Measurements from ENCODE around the gene ASTN2. TPM values are rescaled to one million over a fixed set of nuclear protein-coding genes. Genes with fewer than 3 reads are reported as not detected.

The ASTN2 gene
- polyA plus RNA-seq, 2 donors = 0.26 to 0.35 TPM

GRCh38 chr9:116447934-116448333 lies 966.9 kb downstream of the ASTN2 start:
- Histone ChIP-seq H3K9me3 (ENCODE audit: control insufficient read depth in 2 of 2, insufficient read depth in 1 of 2, low read depth in 1 of 2, low read length in 1 of 2) (no peaks in the 10 kb centered on the region), H3K27ac (ENCODE audit: low read depth in 2 of 2, low read length in 1 of 2) (no peak overlapping the region), H3K36me3 (ENCODE audit: control insufficient read depth in 2 of 2, insufficient read depth in 2 of 2, low read length in 1 of 2) (no peaks in the 10 kb centered on the region), H3K4me1 (ENCODE audit: control insufficient read depth in 2 of 2, insufficient read depth in 2 of 2, low read length in 1 of 2) (no peaks in the 10 kb centered on the region), H3K4me3 (ENCODE audit: low read depth in 1 of 2, low read length in 2 of 2) (no peak overlapping the region), H3K27me3 (ENCODE audit: control insufficient read depth in 1 of 2, insufficient read depth in 2 of 2, low read length in 2 of 2) (no peaks in the 10 kb centered on the region)
- WGBS, 2 donors = 64% methylated on average over 6 of the region's 6 CpGs

GRCh38 chr9:116442528-116442927 lies 972.3 kb downstream of the ASTN2 start:
- H3K4me1 ChIP-seq (ENCODE audit: control insufficient read depth in 2 of 2, insufficient read depth in 2 of 2, low read length in 1 of 2) = no peaks in the 10 kb centered on the region
- H3K27ac ChIP-seq (ENCODE audit: low read depth in 2 of 2, low read length in 1 of 2) = no peak overlapping the region
- peaks cover 0 to 2% of the 10 kb centered on the region in 2 donors for H3K36me3 ChIP-seq (ENCODE audit: control insufficient read depth in 2 of 2, insufficient read depth in 2 of 2, low read length in 1 of 2)
- H3K9me3 ChIP-seq (ENCODE audit: control insufficient read depth in 2 of 2, insufficient read depth in 1 of 2, low read depth in 1 of 2, low read length in 1 of 2) = no peaks in the 10 kb centered on the region
- H3K27me3 ChIP-seq (ENCODE audit: control insufficient read depth in 1 of 2, insufficient read depth in 2 of 2, low read length in 2 of 2) = no peaks in the 10 kb centered on the region
- no peak overlapping the region for H3K4me3 ChIP-seq (ENCODE audit: low read depth in 1 of 2, low read length in 2 of 2)

GRCh38 chr9:116437411-116438370 lies 977.2 kb downstream of the ASTN2 start:
- no peak overlapping the region for H3K27ac ChIP-seq (ENCODE audit: low read depth in 2 of 2, low read length in 1 of 2)
- no peak overlapping the region for H3K4me3 ChIP-seq (ENCODE audit: low read depth in 1 of 2, low read length in 2 of 2)
- H3K36me3 ChIP-seq (ENCODE audit: control insufficient read depth in 2 of 2, insufficient read depth in 2 of 2, low read length in 1 of 2) = peaks cover 0 to 2% of the 10 kb centered on the region in 2 donors
- 87 to 91% methylated on average over 10 to 11 of the region's 11 CpGs for WGBS, 2 donors
- peaks cover 0 to 2% of the 10 kb centered on the region in 2 donors for H3K27me3 ChIP-seq (ENCODE audit: control insufficient read depth in 1 of 2, insufficient read depth in 2 of 2, low read length in 2 of 2)
- no peaks in the 10 kb centered on the region for H3K9me3 ChIP-seq (ENCODE audit: control insufficient read depth in 2 of 2, insufficient read depth in 1 of 2, low read depth in 1 of 2, low read length in 1 of 2)
- H3K4me1 ChIP-seq (ENCODE audit: control insufficient read depth in 2 of 2, insufficient read depth in 2 of 2, low read length in 1 of 2) = no peaks in the 10 kb centered on the region

- no peak overlapping the region for H3K4me3 ChIP-seq (ENCODE audit: low read depth in 1 of 2, low read length in 2 of 2)
- no peaks in the 10 kb centered on the region for H3K9me3 ChIP-seq (ENCODE audit: control insufficient read depth in 2 of 2, insufficient read depth in 1 of 2, low read depth in 1 of 2, low read length in 1 of 2)
- H3K27me3 ChIP-seq (ENCODE audit: control insufficient read depth in 1 of 2, insufficient read depth in 2 of 2, low read length in 2 of 2) = peaks cover 0 to 2% of the 10 kb centered on the region in 2 donors
- H3K36me3 ChIP-seq (ENCODE audit: control insufficient read depth in 2 of 2, insufficient read depth in 2 of 2, low read length in 1 of 2) = peaks cover 0 to 2% of the 10 kb centered on the region in 2 donors
- WGBS, 2 donors = 84 to 88% methylated on average over 1 of the region's 1 CpG
- no peak overlapping the region for H3K27ac ChIP-seq (ENCODE audit: low read depth in 2 of 2, low read length in 1 of 2)
- no peaks in the 10 kb centered on the region for H3K4me1 ChIP-seq (ENCODE audit: control insufficient read depth in 2 of 2, insufficient read depth in 2 of 2, low read length in 1 of 2)
These were observed 978.7 kb downstream of the ASTN2 start for GRCh38 chr9:116436121-116436520.

- WGBS, 2 donors = 63 to 67% methylated on average over 4 of the region's 4 CpGs
- Histone ChIP-seq H3K4me3 (ENCODE audit: low read depth in 1 of 2, low read length in 2 of 2) (no peak overlapping the region), H3K27me3 (ENCODE audit: control insufficient read depth in 1 of 2, insufficient read depth in 2 of 2, low read length in 2 of 2) (peaks cover 0 to 2% of the 10 kb centered on the region in 2 donors), H3K4me1 (ENCODE audit: control insufficient read depth in 2 of 2, insufficient read depth in 2 of 2, low read length in 1 of 2) (no peaks in the 10 kb centered on the region), H3K9me3 (ENCODE audit: control insufficient read depth in 2 of 2, insufficient read depth in 1 of 2, low read depth in 1 of 2, low read length in 1 of 2) (no peaks in the 10 kb centered on the region), H3K36me3 (ENCODE audit: control insufficient read depth in 2 of 2, insufficient read depth in 2 of 2, low read length in 1 of 2) (peaks cover 0 to 2% of the 10 kb centered on the region in 2 donors), H3K27ac (ENCODE audit: low read depth in 2 of 2, low read length in 1 of 2) (no peak overlapping the region)
These were observed 979.2 kb downstream of the ASTN2 start for GRCh38 chr9:116435706-116436105.

GRCh38 chr9:116434314-116434713 lies 980.5 kb downstream of the ASTN2 start:
- no peak overlapping the region for H3K27ac ChIP-seq (ENCODE audit: low read depth in 2 of 2, low read length in 1 of 2)
- 79 to 83% methylated on average over 4 of the region's 4 CpGs for WGBS, 2 donors
- H3K4me1 ChIP-seq (ENCODE audit: control insufficient read depth in 2 of 2, insufficient read depth in 2 of 2, low read length in 1 of 2) = no peaks in the 10 kb centered on the region
- H3K27me3 ChIP-seq (ENCODE audit: control insufficient read depth in 1 of 2, insufficient read depth in 2 of 2, low read length in 2 of 2) = peaks cover 0 to 2% of the 10 kb centered on the region in 2 donors
- H3K9me3 ChIP-seq (ENCODE audit: control insufficient read depth in 2 of 2, insufficient read depth in 1 of 2, low read depth in 1 of 2, low read length in 1 of 2) = no peaks in the 10 kb centered on the region
- peaks cover 0 to 2% of the 10 kb centered on the region in 2 donors for H3K36me3 ChIP-seq (ENCODE audit: control insufficient read depth in 2 of 2, insufficient read depth in 2 of 2, low read length in 1 of 2)
- H3K4me3 ChIP-seq (ENCODE audit: low read depth in 1 of 2, low read length in 2 of 2) = no peak overlapping the region

GRCh38 chr9:116432051-116432450 lies 982.8 kb downstream of the ASTN2 start:
- 83 to 91% methylated on average over 1 of the region's 1 CpG for WGBS, 2 donors

GRCh38 chr9:116430849-116431248 lies 984.0 kb downstream of the ASTN2 start:
- no peaks in the 10 kb centered on the region for H3K4me1 ChIP-seq (ENCODE audit: control insufficient read depth in 2 of 2, insufficient read depth in 2 of 2, low read length in 1 of 2)
- no peaks in the 10 kb centered on the region for H3K36me3 ChIP-seq (ENCODE audit: control insufficient read depth in 2 of 2, insufficient read depth in 2 of 2, low read length in 1 of 2)
- H3K9me3 ChIP-seq (ENCODE audit: control insufficient read depth in 2 of 2, insufficient read depth in 1 of 2, low read depth in 1 of 2, low read length in 1 of 2) = no peaks in the 10 kb centered on the region
- H3K27ac ChIP-seq (ENCODE audit: low read depth in 2 of 2, low read length in 1 of 2) = no peak overlapping the region
- H3K27me3 ChIP-seq (ENCODE audit: control insufficient read depth in 1 of 2, insufficient read depth in 2 of 2, low read length in 2 of 2) = peaks cover 0 to 2% of the 10 kb centered on the region in 2 donors
- WGBS, 2 donors = 84 to 87% methylated on average over 3 of the region's 3 CpGs
- H3K4me3 ChIP-seq (ENCODE audit: low read depth in 1 of 2, low read length in 2 of 2) = no peak overlapping the region

More at GRCh38 chr9:116432051-116432450, 982.8 kb downstream of the ASTN2 start:
- H3K27ac ChIP-seq (ENCODE audit: low read depth in 2 of 2, low read length in 1 of 2) = no peak overlapping the region
- no peaks in the 10 kb centered on the region for H3K4me1 ChIP-seq (ENCODE audit: control insufficient read depth in 2 of 2, insufficient read depth in 2 of 2, low read length in 1 of 2)
- H3K27me3 ChIP-seq (ENCODE audit: control insufficient read depth in 1 of 2, insufficient read depth in 2 of 2, low read length in 2 of 2) = peaks cover 0 to 2% of the 10 kb centered on the region in 2 donors
- H3K9me3 ChIP-seq (ENCODE audit: control insufficient read depth in 2 of 2, insufficient read depth in 1 of 2, low read depth in 1 of 2, low read length in 1 of 2) = no peaks in the 10 kb centered on the region
- H3K4me3 ChIP-seq (ENCODE audit: low read depth in 1 of 2, low read length in 2 of 2) = no peak overlapping the region
- no peaks in the 10 kb centered on the region for H3K36me3 ChIP-seq (ENCODE audit: control insufficient read depth in 2 of 2, insufficient read depth in 2 of 2, low read length in 1 of 2)

- Histone ChIP-seq H3K27ac (ENCODE audit: low read depth in 2 of 2, low read length in 1 of 2) (no peak overlapping the region), H3K36me3 (ENCODE audit: control insufficient read depth in 2 of 2, insufficient read depth in 2 of 2, low read length in 1 of 2) (no peaks in the 10 kb centered on the region), H3K4me3 (ENCODE audit: low read depth in 1 of 2, low read length in 2 of 2) (no peak overlapping the region), H3K9me3 (ENCODE audit: control insufficient read depth in 2 of 2, insufficient read depth in 1 of 2, low read depth in 1 of 2, low read length in 1 of 2) (no peaks in the 10 kb centered on the region), H3K27me3 (ENCODE audit: control insufficient read depth in 1 of 2, insufficient read depth in 2 of 2, low read length in 2 of 2) (no peaks in the 10 kb centered on the region), H3K4me1 (ENCODE audit: control insufficient read depth in 2 of 2, insufficient read depth in 2 of 2, low read length in 1 of 2) (no peaks in the 10 kb centered on the region)
- WGBS, 2 donors = 73 to 79% methylated on average over 2 of the region's 2 CpGs
These were observed 989.6 kb downstream of the ASTN2 start for GRCh38 chr9:116425244-116425643.

- H3K27ac ChIP-seq (ENCODE audit: low read depth in 2 of 2, low read length in 1 of 2) = no peak overlapping the region
- no peaks in the 10 kb centered on the region for H3K36me3 ChIP-seq (ENCODE audit: control insufficient read depth in 2 of 2, insufficient read depth in 2 of 2, low read length in 1 of 2)
- WGBS, 2 donors = 85 to 87% methylated on average over 1 of the region's 1 CpG
- no peaks in the 10 kb centered on the region for H3K27me3 ChIP-seq (ENCODE audit: control insufficient read depth in 1 of 2, insufficient read depth in 2 of 2, low read length in 2 of 2)
- no peaks in the 10 kb centered on the region for H3K9me3 ChIP-seq (ENCODE audit: control insufficient read depth in 2 of 2, insufficient read depth in 1 of 2, low read depth in 1 of 2, low read length in 1 of 2)
- H3K4me3 ChIP-seq (ENCODE audit: low read depth in 1 of 2, low read length in 2 of 2) = no peak overlapping the region
- no peaks in the 10 kb centered on the region for H3K4me1 ChIP-seq (ENCODE audit: control insufficient read depth in 2 of 2, insufficient read depth in 2 of 2, low read length in 1 of 2)
These were observed 991.7 kb downstream of the ASTN2 start for GRCh38 chr9:116423149-116423548.

Measured in esophagus (tissue), 2 donors.